ENCODE data around the gene FAM222B. TPM values are rescaled to one million over a fixed set of nuclear protein-coding genes. Genes with fewer than 3 reads are reported as not detected.

Gene FAM222B
- total RNA-seq, 2 experiments from 2014 or later, result 15.4 to 17.1 TPM

DNA sequence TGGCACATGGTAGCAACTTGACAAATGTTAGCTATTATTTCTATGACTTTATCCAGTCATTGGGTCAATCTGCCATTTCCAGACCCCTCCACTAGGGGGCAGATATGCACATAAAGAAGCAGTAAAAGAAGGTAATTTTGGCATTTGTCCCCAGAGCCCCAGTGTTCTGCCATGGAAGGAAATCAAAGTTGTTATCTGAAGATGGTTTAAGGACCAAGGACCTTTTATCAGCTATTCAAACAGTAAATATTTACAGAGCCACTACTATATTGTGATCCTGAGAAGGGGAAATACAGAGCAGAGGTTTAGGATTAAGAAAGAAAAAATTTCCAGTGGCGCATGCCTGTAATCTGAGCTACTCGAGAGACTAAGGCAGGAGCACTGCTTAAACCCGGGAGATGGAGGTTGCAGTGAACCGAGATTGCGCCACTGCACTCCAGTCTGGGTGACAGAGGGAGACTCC is 78.8 kb downstream of the FAM222B start:
- H3K9me3 Mint-ChIP-seq (ENCODE audit: insufficient read depth), result no peaks in the 10 kb centered on the region
- peaks cover 16% of the 10 kb centered on the region for H3K4me1 Mint-ChIP-seq (ENCODE audit: low read depth)
- no peak overlapping the region for H3K27ac Mint-ChIP-seq
- ChIA-PET POLR2A (interaction anchor here (0.6 to 1.7 kb wide), 5 partner anchors 35 to 134 kb away, joined by 3 to 6 read pairs (median 4); partner anchors contain the start of genes FLOT2, NEK8 and TLCD1), CTCF (interaction anchor here (0.6 to 7.6 kb wide), 74 partner anchors 10 to 368 kb away, joined by 3 to 133 read pairs (median 6); partner anchors contain the start of genes DHRS13, FAM222B, FLOT2 and NEK8)
- H3K27me3 Mint-ChIP-seq (ENCODE audit: low read depth), result no peaks in the 10 kb centered on the region
- DNase-seq (peak; percentile 87), ATAC-seq (peak; percentile 78)
- H3K36me3 Mint-ChIP-seq (ENCODE audit: low read depth), result peaks cover 28% of the 10 kb centered on the region
- H3K4me3 Mint-ChIP-seq, result no peak overlapping the region

DNA sequence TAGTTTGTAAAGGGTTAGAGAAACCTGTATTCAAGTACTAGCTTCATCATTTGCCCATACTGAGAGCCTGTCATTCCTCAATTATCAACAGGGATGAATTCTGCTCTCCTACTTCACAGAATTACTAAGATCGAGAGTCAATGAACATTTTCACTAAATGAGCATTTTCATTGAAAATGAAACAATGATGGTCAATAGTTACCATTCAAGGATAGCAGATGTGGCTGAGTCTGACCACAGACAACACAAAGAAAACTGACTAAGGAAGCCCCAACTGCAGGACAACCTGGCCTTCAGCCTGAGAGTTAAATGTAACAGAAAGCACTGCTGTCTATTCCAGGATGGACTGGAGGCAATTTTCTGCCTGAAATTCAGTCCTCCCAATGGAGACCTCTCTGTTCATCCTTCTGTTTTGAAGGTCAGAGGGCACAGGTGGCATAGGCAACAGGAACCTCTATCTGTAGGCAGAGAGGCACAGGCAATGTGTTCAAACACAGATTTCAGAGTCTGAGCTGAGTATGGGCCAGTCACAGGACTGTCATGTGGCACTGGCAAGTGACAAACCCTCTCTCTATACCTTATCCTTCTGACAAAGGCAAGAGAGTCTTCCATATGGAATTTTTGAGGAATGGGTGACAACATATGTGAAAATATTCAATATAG is 79.3 kb downstream of the FAM222B start:
- Mint-ChIP-seq H3K4me3 (no peak overlapping the region), H3K36me3 (ENCODE audit: low read depth) (peaks cover 33% of the 10 kb centered on the region), H3K27me3 (ENCODE audit: low read depth) (no peaks in the 10 kb centered on the region), H3K27ac (no peak overlapping the region), H3K9me3 (ENCODE audit: insufficient read depth) (no peaks in the 10 kb centered on the region), H3K4me1 (ENCODE audit: low read depth) (peaks cover 16% of the 10 kb centered on the region)
- ATAC-seq, result peak; percentile 51
- ChIA-PET POLR2A (interaction anchor here (0.6 to 1.7 kb wide), 5 partner anchors 35 to 134 kb away, joined by 3 to 6 read pairs (median 4); partner anchors contain the start of genes FLOT2, NEK8 and TLCD1), CTCF (interaction anchor here (0.6 to 7.6 kb wide), 75 partner anchors 11 to 368 kb away, joined by 3 to 133 read pairs (median 6); partner anchors contain the start of genes DHRS13, FAM222B, FLOT2 and NEK8)
- no peak for DNase-seq

DNA sequence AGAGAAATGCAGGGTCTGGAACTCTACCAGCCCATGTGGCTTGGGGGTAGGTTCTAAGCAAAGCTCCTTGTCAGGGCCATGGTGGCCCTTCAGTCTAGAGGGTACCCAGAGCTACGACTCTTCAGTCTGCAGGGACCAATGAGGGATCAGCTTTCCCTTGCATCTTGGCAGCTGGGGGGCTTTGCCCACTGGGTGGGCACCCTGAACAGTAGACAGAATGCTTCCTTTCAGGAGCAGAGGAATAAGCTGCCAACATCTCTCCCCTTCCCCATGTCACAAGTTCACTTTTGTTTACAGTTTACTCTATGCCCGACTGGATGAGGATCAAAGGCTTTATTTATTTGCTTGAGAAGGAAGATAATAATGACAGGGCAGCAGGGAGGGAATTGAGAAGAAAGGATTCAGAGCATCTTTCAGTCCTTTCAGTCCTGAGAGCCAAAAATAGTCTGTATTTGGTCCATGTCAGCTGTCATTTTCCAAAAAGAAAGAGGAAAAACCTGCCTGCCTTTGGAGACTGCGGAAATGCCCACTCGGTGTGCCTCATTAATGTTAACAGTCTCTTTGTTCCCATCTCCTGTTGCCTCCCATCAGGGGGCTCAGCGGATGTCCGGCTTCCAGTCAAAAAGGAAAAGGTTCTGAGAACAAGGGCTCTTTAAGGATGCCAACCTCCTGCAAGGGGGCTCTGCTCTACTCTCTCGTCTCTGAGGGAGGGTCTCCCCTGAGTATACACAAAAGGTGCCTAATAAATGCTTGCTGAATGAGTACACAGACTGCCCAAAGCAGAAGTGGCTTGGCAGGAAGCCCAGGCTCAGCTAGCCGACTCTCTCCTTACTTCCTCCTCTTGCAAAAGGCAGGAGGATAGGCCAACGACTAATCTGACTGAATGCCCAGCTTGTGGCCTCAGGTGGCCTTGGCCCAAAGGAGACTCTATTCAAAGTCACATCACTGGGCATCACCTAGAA is 81.7 kb downstream of the FAM222B start:
- DNase-seq (no peak), ATAC-seq (no peak)
- no peaks in the 10 kb centered on the region for H3K27me3 Mint-ChIP-seq (ENCODE audit: low read depth)
- peaks cover 37% of the 10 kb centered on the region for H3K36me3 Mint-ChIP-seq (ENCODE audit: low read depth)
- POLR2A ChIA-PET, result interaction anchor here (2.2 kb wide), 1 partner anchor 34 kb away, joined by 7 read pairs; no protein-coding TSS in a partner anchor
- no peaks in the 10 kb centered on the region for H3K9me3 Mint-ChIP-seq (ENCODE audit: insufficient read depth)
- no peak overlapping the region for H3K27ac Mint-ChIP-seq
- CTCF ChIA-PET, result interaction anchor here (0.7 to 7.6 kb wide), 5 partner anchors 11 to 192 kb away, joined by 5 to 133 read pairs (median 54); partner anchors contain the start of genes PHF12 and TLCD1
- peaks cover 23% of the 10 kb centered on the region for H3K4me1 Mint-ChIP-seq (ENCODE audit: low read depth)
- H3K4me3 Mint-ChIP-seq, result no peak overlapping the region

DNA sequence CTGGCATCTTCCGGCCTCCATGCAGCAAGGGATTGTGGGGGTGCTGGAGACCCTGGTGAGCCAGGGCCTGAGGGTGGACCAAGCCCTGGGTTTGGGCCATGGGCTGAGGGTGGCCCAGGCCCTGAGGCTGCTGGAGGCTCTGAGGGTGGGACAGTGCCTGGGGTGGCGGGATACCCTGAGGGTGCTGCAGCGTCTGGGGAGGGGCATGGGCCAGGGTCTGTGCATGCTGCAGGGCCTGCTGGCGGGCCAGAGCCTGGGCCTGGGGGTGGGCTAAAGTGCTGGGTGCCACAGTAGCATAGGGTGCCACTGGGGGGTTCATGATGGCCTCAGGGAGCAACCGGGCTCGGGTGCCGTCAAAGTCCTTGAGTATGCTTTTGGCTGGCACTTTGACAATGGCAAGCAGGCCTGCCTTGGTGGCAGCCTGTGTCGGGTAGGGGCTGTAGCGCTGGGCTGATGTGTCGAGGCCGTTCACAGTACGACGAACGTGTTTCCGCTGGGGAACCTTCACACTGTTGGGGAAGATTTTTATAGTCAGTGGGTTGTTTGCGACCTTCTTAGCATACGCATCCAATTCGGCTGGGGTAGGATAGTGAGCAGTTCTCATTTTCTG is 83.2 kb downstream of the FAM222B start:
- ChIA-PET CTCF (interaction anchor here (6.2 to 7.6 kb wide), 2 partner anchors 10 to 32 kb away, joined by 132 to 133 read pairs; partner anchors contain the start of gene TLCD1), POLR2A (no interaction called here)
- H3K4me1 Mint-ChIP-seq (ENCODE audit: low read depth), result peaks cover 23% of the 10 kb centered on the region
- DNase-seq, result no peak
- no peak overlapping the region for H3K4me3 Mint-ChIP-seq
- H3K36me3 Mint-ChIP-seq (ENCODE audit: low read depth), result peaks cover 37% of the 10 kb centered on the region
- no peaks in the 10 kb centered on the region for H3K27me3 Mint-ChIP-seq (ENCODE audit: low read depth)
- H3K9me3 Mint-ChIP-seq (ENCODE audit: insufficient read depth), result no peaks in the 10 kb centered on the region
- H3K27ac Mint-ChIP-seq, result no peak overlapping the region
- no peak for ATAC-seq

DNA sequence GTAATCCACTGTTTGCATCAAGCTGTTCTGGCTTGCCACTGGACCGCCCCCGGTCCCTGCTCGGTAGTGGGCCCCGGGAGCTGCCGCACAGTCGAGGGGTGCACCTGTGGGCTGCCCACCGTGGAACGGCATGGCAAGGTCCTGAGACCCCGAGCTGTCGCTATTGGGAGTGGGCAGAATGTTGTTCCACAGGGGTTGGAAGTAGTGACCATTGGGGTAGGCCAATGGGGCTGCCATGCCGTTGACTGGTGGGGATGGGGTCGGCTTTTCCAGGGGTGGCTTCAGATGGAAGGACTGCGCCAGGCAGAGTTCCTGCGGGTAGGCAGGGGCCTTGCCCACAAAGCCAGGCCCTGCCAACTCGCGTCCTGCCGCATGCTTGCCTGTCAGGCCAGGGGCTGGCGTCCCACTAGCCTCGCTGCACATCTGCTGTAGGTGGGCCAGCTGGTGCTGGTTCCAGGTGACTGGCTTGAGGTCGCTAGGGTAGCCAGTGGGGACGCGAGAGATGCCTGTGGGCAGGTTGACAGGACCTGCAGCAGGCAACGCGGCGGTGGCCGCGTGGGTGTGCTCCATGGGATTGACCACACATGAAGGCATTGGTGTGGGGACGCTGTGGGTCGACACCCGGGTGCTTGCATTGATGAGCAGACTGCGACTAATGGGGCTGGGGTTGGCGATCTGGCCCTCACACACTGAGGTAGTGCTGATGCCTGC is 84.0 kb downstream of the FAM222B start:
- Mint-ChIP-seq H3K27me3 (ENCODE audit: low read depth) (no peaks in the 10 kb centered on the region), H3K27ac (no peak overlapping the region), H3K4me3 (no peak overlapping the region), H3K4me1 (ENCODE audit: low read depth) (peaks cover 19% of the 10 kb centered on the region), H3K36me3 (ENCODE audit: low read depth) (peaks cover 36% of the 10 kb centered on the region), H3K9me3 (ENCODE audit: insufficient read depth) (no peaks in the 10 kb centered on the region)
- ChIA-PET POLR2A (no interaction called here), CTCF (interaction anchor here (0.6 to 2.6 kb wide), 2 partner anchors 32 to 1493 kb away, joined by 3 to 17 read pairs; partner anchors contain the start of gene TLCD1)
- ATAC-seq, result no peak
- no peak for DNase-seq

DNA sequence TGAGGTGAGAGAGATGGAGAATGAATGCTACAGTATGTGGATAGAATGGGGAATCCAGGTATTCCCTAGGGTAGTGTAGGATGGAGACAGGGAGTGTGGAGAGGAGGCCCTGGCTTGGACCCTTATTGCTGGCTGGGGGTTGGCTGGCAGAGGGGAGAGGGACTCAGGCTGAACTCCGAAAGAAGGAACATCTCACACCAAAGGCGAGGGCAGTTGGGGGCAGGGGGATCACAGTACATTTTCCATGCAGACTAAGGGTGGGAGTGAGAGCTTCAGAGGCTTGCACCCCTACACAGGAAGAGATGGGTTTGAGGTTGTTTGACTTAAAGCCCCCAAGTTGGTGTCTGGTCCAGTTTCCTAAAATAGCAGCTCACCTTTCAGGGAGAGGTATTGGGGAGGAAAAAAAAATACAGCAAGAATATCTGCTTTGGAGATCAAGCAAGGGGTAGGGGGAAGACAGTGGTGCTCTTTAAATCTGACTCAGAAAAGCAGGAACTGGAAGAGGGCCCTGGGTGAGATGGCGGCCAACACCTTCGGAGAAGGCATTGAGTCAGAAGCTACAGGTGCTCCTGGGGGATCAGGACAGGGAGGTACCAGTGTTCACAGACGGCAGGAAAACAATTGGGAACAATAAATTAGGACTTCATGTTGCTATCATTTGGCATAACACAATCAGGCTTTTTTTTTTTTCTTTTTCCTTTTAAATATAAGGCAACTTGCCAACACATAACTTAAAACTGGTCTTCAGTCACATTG is 86.4 kb downstream of the FAM222B start:
- POLR2A ChIA-PET, result interaction anchor here (0.7 kb wide), 1 partner anchor 23 kb away, joined by 3 read pairs; no protein-coding TSS in a partner anchor
- H3K27ac Mint-ChIP-seq, result no peak overlapping the region
- DNase-seq, result no peak
- peaks cover 7% of the 10 kb centered on the region for H3K4me1 Mint-ChIP-seq (ENCODE audit: low read depth)
- H3K9me3 Mint-ChIP-seq (ENCODE audit: insufficient read depth), result no peaks in the 10 kb centered on the region
- peaks cover 31% of the 10 kb centered on the region for H3K36me3 Mint-ChIP-seq (ENCODE audit: low read depth)
- ATAC-seq, result no peak
- H3K27me3 Mint-ChIP-seq (ENCODE audit: low read depth), result no peaks in the 10 kb centered on the region
- CTCF ChIA-PET, result interaction anchor here (0.6 to 2.6 kb wide), 3 partner anchors 9 to 285 kb away, joined by 3 to 17 read pairs (median 3); partner anchors contain the start of gene TLCD1
- H3K4me3 Mint-ChIP-seq, result no peak overlapping the region

DNA sequence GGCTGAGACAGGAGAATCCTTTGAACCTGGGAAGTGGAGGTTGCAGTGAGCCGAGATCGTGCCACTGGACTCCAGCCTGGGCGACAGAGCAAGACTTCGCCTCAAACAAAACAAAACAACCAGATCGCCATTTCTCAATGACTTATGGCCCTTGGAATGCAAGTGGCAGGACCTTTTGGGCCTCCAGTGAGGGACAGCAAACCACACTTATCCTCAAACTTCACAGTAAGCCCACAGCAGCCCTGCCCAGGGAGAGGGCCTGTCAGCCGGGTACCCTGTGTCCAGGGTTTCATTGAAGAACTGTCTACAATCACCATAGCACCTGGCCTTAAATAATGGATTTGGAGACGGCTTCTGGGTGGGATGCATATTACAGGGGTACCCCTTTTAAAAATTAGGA is 87.1 kb downstream of the FAM222B start:
- H3K36me3 Mint-ChIP-seq (ENCODE audit: low read depth), result peaks cover 33% of the 10 kb centered on the region
- DNase-seq (no peak), ATAC-seq (no peak)
- peaks cover 10% of the 10 kb centered on the region for H3K4me1 Mint-ChIP-seq (ENCODE audit: low read depth)
- no peaks in the 10 kb centered on the region for H3K9me3 Mint-ChIP-seq (ENCODE audit: insufficient read depth)
- ChIA-PET CTCF (interaction anchor here (17.5 kb wide), 1 partner anchor 28 kb away, joined by 736 read pairs; the partner anchor contains the start of genes NEK8 and TLCD1), POLR2A (no interaction called here)
- H3K27ac Mint-ChIP-seq, result no peak overlapping the region
- no peak overlapping the region for H3K4me3 Mint-ChIP-seq
- no peaks in the 10 kb centered on the region for H3K27me3 Mint-ChIP-seq (ENCODE audit: low read depth)

DNA sequence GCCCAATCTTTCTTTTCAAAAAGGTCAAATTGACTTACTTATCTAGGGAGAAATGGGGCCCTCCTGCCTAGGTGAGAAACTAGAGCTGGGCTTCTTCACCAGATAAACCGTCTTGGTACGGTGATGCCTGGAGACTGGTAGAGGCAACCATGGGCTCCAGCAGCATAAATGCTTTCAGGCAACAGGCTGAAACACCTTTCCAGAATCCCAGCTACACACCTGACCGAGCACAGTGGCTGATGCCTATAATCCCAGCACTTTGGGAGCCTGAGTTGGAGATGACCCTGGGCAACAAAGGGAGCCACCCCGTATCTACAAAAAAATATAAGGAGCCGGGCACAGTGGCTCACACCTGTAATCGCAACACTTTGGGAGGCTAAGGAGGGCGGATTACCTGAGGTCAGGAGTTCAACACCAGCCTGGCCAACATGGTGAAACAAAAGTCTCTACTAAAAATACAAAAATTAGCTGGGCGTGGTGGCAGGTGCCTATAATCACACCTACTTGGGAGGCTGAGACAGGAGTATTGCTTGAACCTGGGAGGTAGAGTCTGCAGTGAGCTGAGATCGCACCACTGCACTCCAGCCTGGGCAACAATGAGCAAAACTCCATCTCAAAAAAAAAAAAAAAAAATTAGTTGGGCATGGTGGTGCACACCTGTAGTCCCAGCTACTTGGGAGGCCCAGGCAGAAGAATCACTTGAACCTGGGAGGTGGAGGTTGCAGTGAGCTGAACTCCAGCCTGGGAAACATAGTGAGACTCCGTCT is 90.8 kb downstream of the FAM222B start:
- peaks cover 28% of the 10 kb centered on the region for H3K4me1 Mint-ChIP-seq (ENCODE audit: low read depth)
- no peaks in the 10 kb centered on the region for H3K27me3 Mint-ChIP-seq (ENCODE audit: low read depth)
- ATAC-seq (no peak), DNase-seq (no peak)
- H3K36me3 Mint-ChIP-seq (ENCODE audit: low read depth), result peaks cover 28% of the 10 kb centered on the region
- POLR2A ChIA-PET, result interaction anchor here (0.6 to 13.0 kb wide), 3 partner anchors 9 to 31 kb away, joined by 3 to 212 read pairs (median 3); partner anchors contain the start of genes NEK8 and TLCD1
- no peak overlapping the region for H3K27ac Mint-ChIP-seq
- H3K4me3 Mint-ChIP-seq, result no peak overlapping the region
- no peaks in the 10 kb centered on the region for H3K9me3 Mint-ChIP-seq (ENCODE audit: insufficient read depth)
- CTCF ChIA-PET, result interaction anchor here (0.6 to 17.5 kb wide), 9 partner anchors 11 to 175 kb away, joined by 3 to 736 read pairs (median 6); partner anchors contain the start of genes FAM222B, NEK8 and TLCD1

DNA sequence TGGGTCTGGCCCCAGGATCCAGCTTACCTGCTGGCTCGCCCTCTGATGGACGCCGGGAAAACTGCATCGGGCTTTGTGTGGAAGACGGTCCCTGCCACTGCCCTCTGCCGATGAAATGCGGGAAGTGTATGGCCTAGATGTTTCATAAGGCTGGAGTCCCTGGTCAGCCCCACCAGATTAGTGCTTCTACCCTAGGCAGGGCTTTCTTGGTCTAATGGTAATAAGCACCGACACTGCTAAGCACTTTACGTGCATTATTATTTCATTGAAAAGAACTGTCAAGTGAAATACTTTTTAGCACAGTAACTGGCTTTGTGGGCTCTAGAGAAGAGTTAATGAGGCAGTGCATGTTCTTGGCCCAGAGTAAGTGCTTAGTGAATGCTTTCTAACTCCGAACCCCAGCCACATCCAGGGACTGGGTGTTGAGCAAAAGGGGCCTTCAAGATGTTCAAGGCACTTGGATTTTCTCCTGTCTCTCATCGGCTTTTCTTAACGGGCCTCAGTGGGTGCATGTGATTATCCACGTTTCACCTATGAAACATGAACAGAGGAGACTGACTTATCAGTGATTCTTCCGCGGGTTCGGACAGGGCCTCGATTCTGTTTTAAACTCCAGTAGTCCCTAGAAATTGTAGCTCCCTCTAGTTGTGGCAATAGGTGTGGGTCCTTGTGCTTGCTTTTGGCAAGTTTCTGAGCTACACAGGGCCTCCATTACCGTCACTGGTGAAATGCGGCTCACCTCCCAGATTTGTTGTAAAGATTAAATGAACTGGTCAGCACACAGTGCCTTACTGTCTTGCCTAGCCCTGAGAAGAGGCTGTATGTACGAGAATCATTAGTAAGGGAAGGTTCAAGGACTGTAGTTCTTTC is 92.2 kb downstream of the FAM222B start:
- peaks cover 30% of the 10 kb centered on the region for H3K36me3 Mint-ChIP-seq (ENCODE audit: low read depth)
- POLR2A ChIA-PET, result interaction anchor here (13.0 kb wide), 1 partner anchor 24 kb away, joined by 212 read pairs; the partner anchor contains the start of genes NEK8 and TLCD1
- H3K9me3 Mint-ChIP-seq (ENCODE audit: insufficient read depth), result no peaks in the 10 kb centered on the region
- ATAC-seq, result peak; percentile 83
- peak overlapping the region; percentile 16 for H3K27ac Mint-ChIP-seq
- DNase-seq, result peak; percentile 95
- no peaks in the 10 kb centered on the region for H3K27me3 Mint-ChIP-seq (ENCODE audit: low read depth)
- CTCF ChIA-PET, result interaction anchor here (0.6 to 17.5 kb wide), 42 partner anchors 9 to 203 kb away, joined by 3 to 736 read pairs (median 4); partner anchors contain the start of genes BLTP2, FAM222B, NEK8 and PROCA1
- peaks cover 34% of the 10 kb centered on the region for H3K4me1 Mint-ChIP-seq (ENCODE audit: low read depth)
- H3K4me3 Mint-ChIP-seq, result no peak overlapping the region
